ENCODE data around the gene MIB2.
"Not testable (repeated sequence)": the region's sequence is repeated elsewhere in the genome, so short reads cannot be mapped to it uniquely, and the experiment has no call there.

The MIB2 gene

GRCh38 chr1:1671365-1672119 lies 56.2 kb downstream of the MIB2 start:
- in situ Hi-C loops (cut with HindIII; ENCODE audit: low pct_unique_long_range_greater_than_20kb, low sequenced_read_pairs) = no loop called here
- no peak for TF ChIP-seq JUND (IDR thresholded peaks at IDR 0.05; ENCODE audit: low read depth)
- DNase-seq (ENCODE audit: low read depth in 1 of 2, low spot score in 1 of 2) = no peak

- TF ChIP-seq JUND (IDR thresholded peaks at IDR 0.05; ENCODE audit: low read depth) = no peak
- in situ Hi-C loops (cut with HindIII; ENCODE audit: low pct_unique_long_range_greater_than_20kb, low sequenced_read_pairs) = no loop called here
- DNase-seq (ENCODE audit: low read depth in 1 of 2, low spot score in 1 of 2) = no peak
Measured at GRCh38 chr1:1672181-1672965, 57.1 kb downstream of the MIB2 start.

GRCh38 chr1:1674806-1675205 lies 59.5 kb downstream of the MIB2 start:
- DNase-seq (ENCODE audit: low read depth in 1 of 2, low spot score in 1 of 2); in situ Hi-C loops (cut with HindIII; ENCODE audit: low pct_unique_long_range_greater_than_20kb, low sequenced_read_pairs): not testable (repeated sequence)

GRCh38 chr1:1675218-1675617 lies 59.9 kb downstream of the MIB2 start:
- in situ Hi-C loops (cut with HindIII; ENCODE audit: low pct_unique_long_range_greater_than_20kb, low sequenced_read_pairs) = not testable (repeated sequence)

GRCh38 chr1:1676087-1676486 lies 60.8 kb downstream of the MIB2 start:
- in situ Hi-C loops (cut with HindIII; ENCODE audit: low pct_unique_long_range_greater_than_20kb, low sequenced_read_pairs); DNase-seq (ENCODE audit: low read depth in 1 of 2, low spot score in 1 of 2): not testable (repeated sequence)

More at GRCh38 chr1:1675218-1675617, 59.9 kb downstream of the MIB2 start:
- DNase-seq (ENCODE audit: low read depth in 1 of 2, low spot score in 1 of 2) = not testable (repeated sequence)

- TF ChIP-seq JUND (IDR thresholded peaks at IDR 0.05; ENCODE audit: low read depth) = no peak
- peak in 1 of 2 experiments; percentile 33 for DNase-seq (ENCODE audit: low read depth in 1 of 2, low spot score in 1 of 2)
- in situ Hi-C loops (cut with HindIII; ENCODE audit: low pct_unique_long_range_greater_than_20kb, low sequenced_read_pairs) = no loop called here
Measured at GRCh38 chr1:1677718-1678580, 62.6 kb downstream of the MIB2 start.

- in situ Hi-C loops (cut with HindIII; ENCODE audit: low pct_unique_long_range_greater_than_20kb, low sequenced_read_pairs) = no loop called here
- peak in 1 of 2 experiments; percentile 76 for DNase-seq (ENCODE audit: low read depth in 1 of 2, low spot score in 1 of 2)
- no peak for TF ChIP-seq JUND (IDR thresholded peaks at IDR 0.05; ENCODE audit: low read depth)
Measured at GRCh38 chr1:1678581-1679380, 63.5 kb downstream of the MIB2 start.

Data from T47D (cell line).